Activated T-helper 2 cell treated with anti-CD3 and anti-CD28 coated beads, Interferon-gamma antibody, Interleukin-2, Interleukin-4, amounts not matched to agents 10 μg/mL and 5 μg/mL and 100 μg/mL, durations not matched to agents 14 hours and 24 hours and 36 hours (primary cell): ENCODE measurements around the gene MBD3L2. TPM values are rescaled to one million over a fixed set of nuclear protein-coding genes. Genes with fewer than 3 reads are reported as not detected.

ENCODE experiments used
- total RNA-seq: library from RNA; stranded (reverse); gene quantifications from 2 replicates; pipeline ENCODE4 v1.2.3, GENCODE V29; 2022

Gene MBD3L2
- total RNA-seq, 1 donor from 2014 or later = not detected

Other genes with a start within 250 kb of the MBD3L2 start
- gene ADGRE1, start 161.7 kb upstream of the MBD3L2 start, total RNA-seq = 1.4 and 2.1 TPM in 2 replicates
- not detected in 2 replicates for gene MBD3L2B, start 27.9 kb upstream of the MBD3L2 start, total RNA-seq
- not detected in 2 replicates for gene MBD3L5, start 18.7 kb upstream of the MBD3L2 start, total RNA-seq
- not detected in 2 replicates for gene MBD3L4, start 9.1 kb upstream of the MBD3L2 start, total RNA-seq
- gene MBD3L3, start 9.4 kb downstream of the MBD3L2 start, total RNA-seq = not detected in 2 replicates
- gene ZNF557, start 20.4 kb downstream of the MBD3L2 start, total RNA-seq = 9.2 and 9.4 TPM in 2 replicates
- 2.4 TPM in 2 replicates for gene INSR, start 245.1 kb downstream of the MBD3L2 start, total RNA-seq